ENCODE data around the gene ANKRD28.

ANKRD28 gene

DNA sequence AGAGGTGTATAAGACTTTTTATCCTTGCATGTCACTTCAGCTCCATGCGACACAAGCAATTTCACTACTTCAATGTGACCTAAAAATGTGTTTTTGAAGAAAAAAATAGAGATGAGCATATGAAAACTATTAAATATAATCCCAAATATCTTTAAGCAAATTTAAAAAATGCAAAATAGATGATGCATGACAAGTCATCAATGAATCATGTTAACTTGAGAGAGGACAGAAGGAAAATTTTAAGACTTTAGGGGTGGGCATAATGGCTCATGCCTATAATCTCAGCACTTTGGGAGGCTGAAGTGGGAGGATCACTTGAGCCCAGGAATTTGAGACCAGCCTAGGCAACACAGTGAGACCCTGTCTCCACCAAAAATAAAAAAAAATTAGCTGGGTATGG, 73.3 kb downstream of the ANKRD28 start:
- H3K4me2 ChIP-seq (ENCODE audit: low read length), result no peak overlapping the region
- H3K9ac ChIP-seq (ENCODE audit: low read length), result no peak overlapping the region
- H3K27me3 ChIP-seq (ENCODE audit: insufficient read depth, low read length), result no peaks in the 10 kb centered on the region
- peaks cover 60% of the 10 kb centered on the region for H3K36me3 ChIP-seq (ENCODE audit: insufficient read depth, low read length)
- no peaks in the 10 kb centered on the region for H3F3A ChIP-seq (ENCODE audit: insufficient read depth, low read length)
- H3K27ac ChIP-seq (ENCODE audit: low read depth, low read length, poor library complexity, severe bottlenecking), result no peak overlapping the region
- H3K4me3 ChIP-seq (ENCODE audit: low read depth, low read length, poor library complexity, severe bottlenecking), result no peak overlapping the region
- no peaks in the 10 kb centered on the region for H3K79me2 ChIP-seq (ENCODE audit: insufficient read depth, low read length)
- no peaks in the 10 kb centered on the region for H3K4me1 ChIP-seq (ENCODE audit: insufficient read depth, low read length, severe bottlenecking)
- H4K20me1 ChIP-seq (ENCODE audit: insufficient read depth, low read length), result no peaks in the 10 kb centered on the region
- no peak for TF ChIP-seq EZH2 (IDR thresholded peaks at IDR 0.05; ENCODE audit: borderline replicate concordance, low read length)
- TF ChIP-seq, protein P1, sequence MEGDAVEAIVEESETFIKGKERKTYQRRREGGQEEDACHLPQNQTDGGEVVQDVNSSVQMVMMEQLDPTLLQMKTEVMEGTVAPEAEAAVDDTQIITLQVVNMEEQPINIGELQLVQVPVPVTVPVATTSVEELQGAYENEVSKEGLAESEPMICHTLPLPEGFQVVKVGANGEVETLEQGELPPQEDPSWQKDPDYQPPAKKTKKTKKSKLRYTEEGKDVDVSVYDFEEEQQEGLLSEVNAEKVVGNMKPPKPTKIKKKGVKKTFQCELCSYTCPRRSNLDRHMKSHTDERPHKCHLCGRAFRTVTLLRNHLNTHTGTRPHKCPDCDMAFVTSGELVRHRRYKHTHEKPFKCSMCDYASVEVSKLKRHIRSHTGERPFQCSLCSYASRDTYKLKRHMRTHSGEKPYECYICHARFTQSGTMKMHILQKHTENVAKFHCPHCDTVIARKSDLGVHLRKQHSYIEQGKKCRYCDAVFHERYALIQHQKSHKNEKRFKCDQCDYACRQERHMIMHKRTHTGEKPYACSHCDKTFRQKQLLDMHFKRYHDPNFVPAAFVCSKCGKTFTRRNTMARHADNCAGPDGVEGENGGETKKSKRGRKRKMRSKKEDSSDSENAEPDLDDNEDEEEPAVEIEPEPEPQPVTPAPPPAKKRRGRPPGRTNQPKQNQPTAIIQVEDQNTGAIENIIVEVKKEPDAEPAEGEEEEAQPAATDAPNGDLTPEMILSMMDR (IDR thresholded peaks at IDR 0.05; ENCODE audit: low read length), result no peak
- H2AFZ ChIP-seq (ENCODE audit: low read length), result no peak overlapping the region
- no peaks in the 10 kb centered on the region for H3K9me2 ChIP-seq (ENCODE audit: low read depth, low read length)
- H3K9me3 ChIP-seq (ENCODE audit: low read length), result no peaks in the 10 kb centered on the region

GRCh38 chr3:15723624-15723884, 74.2 kb downstream of the ANKRD28 start:
- H3K4me3 ChIP-seq (ENCODE audit: low read depth, low read length, poor library complexity, severe bottlenecking), result no peak overlapping the region
- H3K79me2 ChIP-seq (ENCODE audit: insufficient read depth, low read length), result no peaks in the 10 kb centered on the region
- H3K9me3 ChIP-seq (ENCODE audit: low read length), result no peaks in the 10 kb centered on the region
- H3K27me3 ChIP-seq (ENCODE audit: insufficient read depth, low read length), result no peaks in the 10 kb centered on the region
- H3K4me2 ChIP-seq (ENCODE audit: low read length), result no peak overlapping the region
- no peak overlapping the region for H2AFZ ChIP-seq (ENCODE audit: low read length)
- no peaks in the 10 kb centered on the region for H3F3A ChIP-seq (ENCODE audit: insufficient read depth, low read length)
- no peak for TF ChIP-seq EZH2 (IDR thresholded peaks at IDR 0.05; ENCODE audit: borderline replicate concordance, low read length)
- peaks cover 60% of the 10 kb centered on the region for H3K36me3 ChIP-seq (ENCODE audit: insufficient read depth, low read length)
- H3K27ac ChIP-seq (ENCODE audit: low read depth, low read length, poor library complexity, severe bottlenecking), result no peak overlapping the region
- H3K4me1 ChIP-seq (ENCODE audit: insufficient read depth, low read length, severe bottlenecking), result no peaks in the 10 kb centered on the region
- no peaks in the 10 kb centered on the region for H3K9me2 ChIP-seq (ENCODE audit: low read depth, low read length)
- no peak overlapping the region for H3K9ac ChIP-seq (ENCODE audit: low read length)
- no peaks in the 10 kb centered on the region for H4K20me1 ChIP-seq (ENCODE audit: insufficient read depth, low read length)

- Histone ChIP-seq H3K4me3 (ENCODE audit: low read depth, low read length, poor library complexity, severe bottlenecking) (no peak overlapping the region), H3K4me2 (ENCODE audit: low read length) (no peak overlapping the region), H3K9ac (ENCODE audit: low read length) (no peak overlapping the region), H3K9me2 (ENCODE audit: low read depth, low read length) (no peaks in the 10 kb centered on the region), H3K36me3 (ENCODE audit: insufficient read depth, low read length) (peaks cover 57% of the 10 kb centered on the region), H4K20me1 (ENCODE audit: insufficient read depth, low read length) (no peaks in the 10 kb centered on the region), H3F3A (ENCODE audit: insufficient read depth, low read length) (no peaks in the 10 kb centered on the region), H2AFZ (ENCODE audit: low read length) (no peak overlapping the region), H3K4me1 (ENCODE audit: insufficient read depth, low read length, severe bottlenecking) (no peaks in the 10 kb centered on the region), H3K27me3 (ENCODE audit: insufficient read depth, low read length) (no peaks in the 10 kb centered on the region), H3K27ac (ENCODE audit: low read depth, low read length, poor library complexity, severe bottlenecking) (no peak overlapping the region), H3K79me2 (ENCODE audit: insufficient read depth, low read length) (no peaks in the 10 kb centered on the region), H3K9me3 (ENCODE audit: low read length) (no peaks in the 10 kb centered on the region)
- no peak for TF ChIP-seq EZH2 (IDR thresholded peaks at IDR 0.05; ENCODE audit: borderline replicate concordance, low read length)
- TF ChIP-seq, protein P1 (IDR thresholded peaks at IDR 0.05; ENCODE audit: low read length), result no peak
Measured at GRCh38 chr3:15722877-15723623, 74.7 kb downstream of the ANKRD28 start.

- no peaks in the 10 kb centered on the region for H3K79me2 ChIP-seq (ENCODE audit: insufficient read depth, low read length)
- peaks cover 38% of the 10 kb centered on the region for H3K36me3 ChIP-seq (ENCODE audit: insufficient read depth, low read length)
- H3K9me3 ChIP-seq (ENCODE audit: low read length), result no peaks in the 10 kb centered on the region
- no peak overlapping the region for H3K27ac ChIP-seq (ENCODE audit: low read depth, low read length, poor library complexity, severe bottlenecking)
- no peaks in the 10 kb centered on the region for H3K27me3 ChIP-seq (ENCODE audit: insufficient read depth, low read length)
- no peak for TF ChIP-seq EZH2 (IDR thresholded peaks at IDR 0.05; ENCODE audit: borderline replicate concordance, low read length)
- TF ChIP-seq, protein P1 (IDR thresholded peaks at IDR 0.05; ENCODE audit: low read length), result no peak
- H3K4me1 ChIP-seq (ENCODE audit: insufficient read depth, low read length, severe bottlenecking), result no peaks in the 10 kb centered on the region
- H3K4me3 ChIP-seq (ENCODE audit: low read depth, low read length, poor library complexity, severe bottlenecking), result no peak overlapping the region
- H4K20me1 ChIP-seq (ENCODE audit: insufficient read depth, low read length), result no peaks in the 10 kb centered on the region
- H3K4me2 ChIP-seq (ENCODE audit: low read length), result no peak overlapping the region
- no peak overlapping the region for H3K9ac ChIP-seq (ENCODE audit: low read length)
- no peaks in the 10 kb centered on the region for H3K9me2 ChIP-seq (ENCODE audit: low read depth, low read length)
- H2AFZ ChIP-seq (ENCODE audit: low read length), result no peak overlapping the region
- H3F3A ChIP-seq (ENCODE audit: insufficient read depth, low read length), result no peaks in the 10 kb centered on the region
Measured at GRCh38 chr3:15716178-15716577, 81.6 kb downstream of the ANKRD28 start.
